GM12891 (cell line): ENCODE results near the gene KCNN1.

ENCODE experiments used
- DNase-seq: peaks from one replicate; pipeline ENCODE4 v3.0.0; 2011; ENCODE audit warnings: low spot score; ENCODE audit not compliant: insufficient read length
- FAIRE-seq: peaks from 2 replicates; lab custom pipeline; 2011; peaks lifted over from hg19 to GRCh38; lab: Jason Lieb, UNC
- PAX5 ChIP-seq: IDR thresholded peaks from 2 replicates; pipeline ENCODE4 v1.6.1; 2011; ENCODE audit warnings: low read length, moderate library complexity, mild to moderate bottlenecking; ENCODE audit not compliant: insufficient read depth, severe bottlenecking
- POLR2A ChIP-seq: IDR thresholded peaks from 2 replicates; pipeline ENCODE4 v1.6.1; 2011; ENCODE audit warnings: low read depth, low read length, control low read depth
- POLR2AphosphoS5 ChIP-seq: IDR thresholded peaks from 2 replicates; pipeline ENCODE4 v1.6.1; 2011; ENCODE audit warnings: low read depth, low read length, control low read depth
- POU2F2 ChIP-seq: IDR thresholded peaks from 2 replicates; pipeline ENCODE4 v1.6.1; 2011; ENCODE audit warnings: low read depth, mild to moderate bottlenecking, control low read depth, low read length, moderate library complexity
- SPI1 ChIP-seq: IDR thresholded peaks from 2 replicates; pipeline ENCODE4 v1.6.1; 2011; ENCODE audit warnings: low read depth, low read length, control low read depth
- TAF1 ChIP-seq: IDR thresholded peaks from 2 replicates; pipeline ENCODE4 v1.6.1; 2011; ENCODE audit warnings: low read depth, low read length, control low read depth

The KCNN1 gene

DNA sequence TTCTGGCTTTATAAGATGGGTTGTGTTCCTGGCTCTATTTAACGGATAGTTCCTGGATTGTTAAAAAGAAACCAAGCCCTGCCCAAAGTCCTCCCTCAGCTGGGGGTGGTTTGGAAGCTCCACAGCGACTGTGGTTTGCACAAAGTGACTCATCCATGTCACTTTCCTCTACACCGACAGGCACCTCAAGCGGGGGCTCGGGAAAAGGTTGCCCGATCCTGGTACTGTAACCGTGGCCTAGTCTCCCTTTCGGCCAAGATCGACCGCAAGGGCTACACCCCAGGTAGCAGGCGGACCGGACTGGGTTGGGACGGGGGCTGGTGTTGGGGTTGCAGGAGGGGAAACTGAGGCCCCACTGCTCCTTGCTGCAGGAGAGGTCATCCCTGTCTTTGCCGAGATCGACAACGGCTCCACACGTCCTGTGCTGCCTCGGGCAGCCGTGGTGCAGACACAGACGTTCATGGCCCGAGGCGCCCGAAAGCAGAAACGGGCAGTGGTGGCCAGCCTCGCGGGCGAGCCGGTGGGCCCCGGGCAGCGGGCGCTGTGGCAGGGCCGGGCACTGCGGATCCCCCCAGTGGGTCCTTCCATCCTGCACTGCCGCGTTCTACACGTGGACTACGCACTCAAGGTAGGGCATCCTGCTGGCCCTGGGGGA lies 42.6 kb downstream of the KCNN1 start:
- no peak for DNase-seq
- no peak for TF ChIP-seq POU2F2
- TF ChIP-seq POLR2A = no peak
- no peak for TF ChIP-seq TAF1
- TF ChIP-seq POLR2AphosphoS5 = no peak
- TF ChIP-seq PAX5 = no peak
- TF ChIP-seq SPI1 = no peak
- no peak for FAIRE-seq

DNA sequence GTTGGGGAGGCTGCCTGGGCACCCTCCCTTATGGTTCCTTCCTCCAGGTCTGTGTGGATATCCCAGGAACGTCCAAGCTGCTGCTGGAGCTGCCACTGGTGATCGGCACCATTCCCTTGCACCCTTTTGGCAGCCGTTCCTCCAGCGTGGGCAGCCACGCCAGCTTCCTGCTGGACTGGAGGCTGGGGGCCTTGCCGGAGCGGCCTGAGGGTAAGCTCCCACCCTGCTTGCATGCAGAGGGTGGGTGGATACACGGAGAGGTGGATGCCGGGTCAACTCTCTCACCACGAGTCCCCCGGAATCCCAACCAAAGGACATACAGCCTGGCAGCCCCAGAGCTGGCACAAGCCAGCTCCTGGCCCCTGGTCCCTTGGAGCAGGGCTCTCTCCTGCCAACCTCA lies 43.2 kb downstream of the KCNN1 start:
- FAIRE-seq (no peak), DNase-seq (no peak)
- TF ChIP-seq PAX5 = no peak
- no peak for TF ChIP-seq POLR2AphosphoS5
- no peak for TF ChIP-seq POU2F2
- no peak for TF ChIP-seq SPI1
- TF ChIP-seq POLR2A = no peak
- no peak for TF ChIP-seq TAF1

DNA sequence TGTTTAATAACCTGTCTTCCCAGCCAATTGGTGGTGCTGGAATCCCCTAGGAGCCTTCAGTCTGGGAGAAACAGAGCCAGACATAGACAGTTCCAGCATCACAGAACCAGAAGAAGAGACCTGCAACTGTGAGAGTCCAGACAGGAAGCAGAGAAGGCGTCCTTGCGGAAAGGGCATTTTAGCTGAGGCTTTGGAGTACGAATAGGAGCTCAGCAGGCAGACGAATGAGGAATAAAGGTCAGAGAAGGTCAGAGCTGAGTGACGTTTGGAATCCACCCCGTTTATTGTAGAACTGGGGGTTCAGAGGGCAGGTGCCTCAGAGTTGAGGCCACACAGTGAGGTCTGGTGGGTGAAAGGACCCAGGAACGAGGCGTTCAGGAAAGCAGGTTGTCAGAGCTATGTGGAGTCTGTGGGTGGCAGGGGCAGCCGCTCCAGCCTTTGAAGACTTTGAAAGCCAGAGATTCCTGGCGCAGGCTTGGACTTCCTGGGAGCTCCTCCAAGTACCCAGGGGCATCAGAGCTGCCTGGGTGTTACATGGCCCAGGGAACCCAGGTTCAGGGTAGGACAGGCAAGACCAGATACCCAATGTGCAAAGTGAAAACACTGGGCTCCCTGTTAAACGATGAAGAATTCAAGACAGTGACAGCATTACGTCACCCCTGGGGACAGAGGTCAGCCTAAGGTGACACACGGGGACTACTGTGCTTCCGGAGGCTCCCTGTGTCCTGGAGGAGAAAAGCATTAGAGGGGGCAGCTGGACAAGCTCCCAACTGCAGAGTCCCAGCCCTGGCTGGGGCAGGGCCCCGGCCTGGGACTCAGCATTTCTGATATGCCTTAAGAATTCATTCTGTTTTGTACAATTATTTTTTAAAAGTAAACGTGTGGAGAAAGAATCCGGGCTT lies 46.6 kb downstream of the KCNN1 start:
- TF ChIP-seq POLR2A (no peak), TAF1 (no peak), POLR2AphosphoS5 (no peak), POU2F2 (no peak), PAX5 (no peak), SPI1 (no peak)

DNA sequence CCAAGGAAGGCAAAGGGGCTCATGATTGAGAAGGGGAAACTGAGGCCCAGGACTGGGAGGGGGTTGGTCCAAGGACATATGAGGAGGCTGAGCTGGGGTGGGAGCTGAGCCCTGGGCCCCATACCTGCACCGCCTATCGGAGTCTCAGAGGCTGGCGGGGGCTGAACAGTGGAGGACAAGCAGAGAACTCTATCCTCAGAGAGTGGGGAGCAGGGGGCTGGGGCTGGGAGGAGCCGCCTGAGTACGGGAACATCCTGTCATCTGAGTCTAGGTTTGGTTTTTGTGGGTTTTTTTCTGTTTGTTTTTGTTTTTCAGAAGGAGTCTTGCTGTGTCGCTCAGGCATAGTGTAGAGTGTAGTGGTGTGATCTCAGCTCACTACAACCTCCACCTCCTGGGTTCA lies 47.3 kb downstream of the KCNN1 start:
- no peak for FAIRE-seq
- TF ChIP-seq TAF1 = no peak
- no peak for TF ChIP-seq POU2F2
- no peak for TF ChIP-seq POLR2AphosphoS5
- no peak for DNase-seq

More for the DNA sequence above, 46.6 kb downstream of the KCNN1 start:
- FAIRE-seq = no peak
- DNase-seq = no peak

DNA sequence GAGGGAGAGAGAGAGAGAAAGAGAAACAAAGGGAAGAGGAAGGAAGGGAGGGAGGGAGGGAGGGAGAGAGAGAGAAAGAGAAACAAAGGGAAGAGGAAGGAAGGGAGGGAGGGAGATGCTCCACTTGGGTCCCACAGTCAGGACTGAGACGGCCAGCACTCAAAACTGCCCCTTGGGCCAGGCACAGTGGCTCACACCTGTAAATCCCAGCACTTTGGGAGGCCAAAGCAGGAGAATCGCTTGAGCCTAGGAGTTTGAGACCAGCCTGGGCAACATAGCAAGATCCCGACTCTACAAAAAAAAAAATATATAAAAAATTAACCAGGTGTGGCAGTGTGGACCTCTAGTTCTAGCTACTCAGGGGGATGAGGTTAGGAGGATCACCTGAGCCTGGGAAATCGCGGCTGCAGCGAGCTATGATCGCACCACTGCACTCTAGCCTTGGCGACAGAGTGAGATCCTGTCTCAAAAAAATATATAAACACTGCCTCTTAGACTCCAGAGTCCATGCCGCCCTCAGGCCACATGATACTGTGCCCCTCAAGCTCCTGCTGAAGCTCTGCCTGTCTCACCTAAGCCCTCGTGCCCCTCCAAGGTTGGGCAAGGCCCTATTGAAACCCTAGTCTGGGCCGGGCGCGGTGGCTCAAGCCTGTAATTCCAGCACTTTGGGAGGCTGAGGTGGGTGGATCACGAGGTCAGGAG lies 49.5 kb downstream of the KCNN1 start:
- FAIRE-seq (no peak), DNase-seq (no peak)
- TF ChIP-seq POU2F2 (no peak), TAF1 (no peak), POLR2A (no peak), SPI1 (no peak)

DNA sequence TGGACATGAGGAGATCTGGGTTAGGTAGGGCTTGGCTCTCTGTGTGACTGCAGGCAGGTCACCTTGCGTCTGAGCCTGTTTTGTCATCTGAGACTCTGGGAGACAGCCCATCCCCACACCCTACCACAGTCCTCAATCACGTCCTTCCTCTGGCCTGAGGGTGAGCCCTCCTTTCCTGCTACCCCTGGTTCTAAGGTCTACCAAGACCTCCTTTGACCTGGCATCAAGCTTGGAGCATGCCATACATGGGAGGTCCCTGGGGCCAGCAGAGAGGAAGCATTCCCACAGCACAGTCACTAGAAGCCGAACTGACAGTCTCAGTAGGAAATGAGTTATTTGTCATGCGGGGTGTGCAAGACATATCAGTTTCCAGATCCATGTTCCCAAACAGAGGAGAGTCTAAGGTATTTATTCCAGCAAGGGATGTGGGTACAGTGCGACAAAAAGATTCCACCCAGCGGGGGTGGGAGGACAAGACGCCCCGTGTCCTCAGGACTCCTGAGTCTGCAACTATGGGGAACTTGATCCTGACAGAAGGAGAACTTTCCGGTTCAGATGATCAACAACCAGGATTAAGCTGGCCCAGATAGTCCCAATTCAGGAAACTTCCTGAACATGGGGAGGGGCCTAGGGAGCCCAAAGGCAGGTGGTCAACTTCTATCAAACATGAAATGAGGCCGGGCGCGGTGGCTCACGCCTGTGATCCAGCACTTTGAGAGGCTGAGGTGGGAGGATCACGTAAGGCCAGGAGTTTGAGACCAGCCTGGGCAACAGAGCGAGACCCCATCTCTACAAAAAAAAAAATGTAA lies 50.6 kb downstream of the KCNN1 start:
- FAIRE-seq (no peak), DNase-seq (no peak)
- TF ChIP-seq PAX5 = no peak
- TF ChIP-seq POU2F2 = no peak
- no peak for TF ChIP-seq POLR2A
- TF ChIP-seq POLR2AphosphoS5 = no peak
- TF ChIP-seq SPI1 = no peak
- TF ChIP-seq TAF1 = no peak

DNA sequence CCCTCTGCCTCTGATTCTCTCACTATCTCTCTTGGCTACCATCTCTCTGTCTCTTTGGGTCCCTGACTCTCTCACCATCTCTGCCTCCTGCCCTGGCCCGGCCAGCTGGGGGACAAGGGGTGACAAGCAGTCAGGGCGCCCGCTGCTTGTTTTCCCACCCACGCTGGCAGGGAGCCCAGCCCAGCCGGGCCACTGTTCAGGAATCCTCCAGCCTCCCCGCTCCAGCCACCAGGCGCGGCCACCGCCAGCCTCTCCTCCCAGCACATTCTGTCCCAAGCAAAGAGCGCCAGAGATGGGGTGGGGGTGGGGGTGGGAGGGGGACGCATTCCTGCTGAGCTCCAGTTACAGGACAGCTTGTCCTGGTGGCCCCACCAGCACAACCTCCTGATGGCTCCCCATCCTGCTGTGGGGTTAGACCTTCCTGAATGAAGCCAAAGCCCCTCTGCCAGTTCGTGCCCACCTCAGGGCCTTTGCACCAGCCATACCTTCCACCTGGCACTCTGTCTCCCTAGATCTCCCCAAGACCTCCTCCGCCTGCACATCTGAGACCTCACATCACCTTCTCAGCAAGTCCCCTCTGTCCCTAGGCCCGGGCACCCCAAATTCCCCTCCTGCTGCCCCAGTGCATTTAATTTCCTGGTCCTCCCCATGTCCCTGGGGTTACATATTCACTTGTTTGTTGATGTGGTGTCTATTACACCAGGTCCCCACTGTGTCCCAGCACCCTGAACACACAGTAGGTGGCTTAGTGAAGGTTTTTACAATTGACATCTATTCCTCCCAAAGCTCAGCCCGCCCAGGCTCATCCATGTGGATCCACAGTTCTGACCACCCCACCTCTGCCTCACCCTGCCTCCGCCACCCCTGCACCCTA lies 53.5 kb downstream of the KCNN1 start:
- FAIRE-seq = no peak
- DNase-seq = no peak
- TF ChIP-seq PAX5 (no peak), POU2F2 (no peak), POLR2A (no peak), SPI1 (no peak), TAF1 (no peak), POLR2AphosphoS5 (no peak)
